Kidney glomerular epithelial cell (primary cell): ENCODE data around the gene CBR4.

Experiments used
- DNase-seq: peaks from one replicate; lab custom pipeline; 2025; lab: John Stamatoyannopoulos, UW

The CBR4 gene

GRCh38 chr4:169033660-169034059 lies 23.6 kb upstream of the CBR4 start:
- DNase-seq, result no peak

- no peak for DNase-seq
Observed at GRCh38 chr4:169032883-169033645, 23.0 kb upstream of the CBR4 start.

- DNase-seq, result no peak
Observed at GRCh38 chr4:169032194-169032593, 22.1 kb upstream of the CBR4 start.

- no peak for DNase-seq
Observed at GRCh38 chr4:169031392-169031791, 21.3 kb upstream of the CBR4 start.

GRCh38 chr4:169030562-169030982 lies 20.5 kb upstream of the CBR4 start:
- DNase-seq, result no peak

- DNase-seq, result no peak
Observed at GRCh38 chr4:169029947-169030346, 19.9 kb upstream of the CBR4 start.

- DNase-seq, result no peak
Observed at GRCh38 chr4:169027663-169028062, 17.6 kb upstream of the CBR4 start.

- DNase-seq, result no peak
Observed at GRCh38 chr4:169025184-169025583, 15.1 kb upstream of the CBR4 start.

- no peak for DNase-seq
Observed at GRCh38 chr4:169024762-169025161, 14.7 kb upstream of the CBR4 start.

- no peak for DNase-seq
Observed at GRCh38 chr4:169018406-169018805, 8.4 kb upstream of the CBR4 start.

- DNase-seq, result no peak
Observed at GRCh38 chr4:169017971-169018370, 7.9 kb upstream of the CBR4 start.

- DNase-seq, result no peak
Observed at GRCh38 chr4:169015186-169015623, 5.2 kb upstream of the CBR4 start.

- no peak for DNase-seq
Observed at GRCh38 chr4:169014586-169014985, 4.5 kb upstream of the CBR4 start.

- no peak for DNase-seq
Observed at GRCh38 chr4:169013396-169013795, 3.3 kb upstream of the CBR4 start.

GRCh38 chr4:169012049-169012448 lies 2.0 kb upstream of the CBR4 start:
- no peak for DNase-seq

GRCh38 chr4:169009286-169010124 lies 550 bp downstream of the CBR4 start:
- DNase-seq, result peak; percentile 51

- no peak for DNase-seq
Observed at GRCh38 chr4:169005453-169006099, 4.5 kb downstream of the CBR4 start.

- DNase-seq, result no peak
Observed at GRCh38 chr4:169000315-169000714, 9.7 kb downstream of the CBR4 start.

GRCh38 chr4:168999809-169000208 lies 10.2 kb downstream of the CBR4 start:
- DNase-seq, result no peak

- no peak for DNase-seq
Observed at GRCh38 chr4:168998596-168998995, 11.5 kb downstream of the CBR4 start.

GRCh38 chr4:168995537-168996295 lies 14.3 kb downstream of the CBR4 start:
- DNase-seq, result no peak

GRCh38 chr4:168994958-168995357 lies 15.1 kb downstream of the CBR4 start:
- no peak for DNase-seq
